Measurements from ENCODE around the gene TREML2.

DNA sequence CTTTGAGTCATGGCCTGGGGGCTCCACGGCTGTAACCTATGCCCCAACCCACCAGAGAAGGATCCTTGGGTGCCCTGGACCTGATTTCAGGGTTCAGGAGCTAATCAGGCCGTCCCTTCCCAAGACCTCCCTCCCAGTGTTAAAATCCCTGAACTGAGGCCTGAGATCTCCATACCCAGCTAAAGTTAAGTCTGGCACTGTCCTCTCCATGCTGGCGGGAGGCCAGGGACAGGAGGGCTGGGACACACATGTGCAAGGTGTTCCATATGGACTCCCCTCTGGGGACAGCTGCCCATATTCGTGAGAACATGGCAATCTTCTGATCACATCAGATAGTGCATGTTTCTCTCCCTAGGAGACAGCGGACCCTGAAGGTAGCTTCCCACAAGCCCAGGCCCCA is 15.7 kb upstream of the TREML2 start:
- TF ChIP-seq, protein P1, sequence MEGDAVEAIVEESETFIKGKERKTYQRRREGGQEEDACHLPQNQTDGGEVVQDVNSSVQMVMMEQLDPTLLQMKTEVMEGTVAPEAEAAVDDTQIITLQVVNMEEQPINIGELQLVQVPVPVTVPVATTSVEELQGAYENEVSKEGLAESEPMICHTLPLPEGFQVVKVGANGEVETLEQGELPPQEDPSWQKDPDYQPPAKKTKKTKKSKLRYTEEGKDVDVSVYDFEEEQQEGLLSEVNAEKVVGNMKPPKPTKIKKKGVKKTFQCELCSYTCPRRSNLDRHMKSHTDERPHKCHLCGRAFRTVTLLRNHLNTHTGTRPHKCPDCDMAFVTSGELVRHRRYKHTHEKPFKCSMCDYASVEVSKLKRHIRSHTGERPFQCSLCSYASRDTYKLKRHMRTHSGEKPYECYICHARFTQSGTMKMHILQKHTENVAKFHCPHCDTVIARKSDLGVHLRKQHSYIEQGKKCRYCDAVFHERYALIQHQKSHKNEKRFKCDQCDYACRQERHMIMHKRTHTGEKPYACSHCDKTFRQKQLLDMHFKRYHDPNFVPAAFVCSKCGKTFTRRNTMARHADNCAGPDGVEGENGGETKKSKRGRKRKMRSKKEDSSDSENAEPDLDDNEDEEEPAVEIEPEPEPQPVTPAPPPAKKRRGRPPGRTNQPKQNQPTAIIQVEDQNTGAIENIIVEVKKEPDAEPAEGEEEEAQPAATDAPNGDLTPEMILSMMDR (IDR thresholded peaks at IDR 0.05) = no peak
- TF ChIP-seq POLR2A (IDR thresholded peaks at IDR 0.05) = no peak
